GM21717 (cell line): ENCODE measurements around the gene SIX6.
A peak's percentile ranks its signal among the peaks of the same experiment; 100 is the strongest.

ENCODE experiments used
- ATAC-seq: cut with Tn5 transposase; IDR thresholded peaks from one replicate; pipeline ENCODE4 v1.9.1; 2021; ENCODE audit warnings: mild to moderate bottlenecking, moderate library complexity; ENCODE audit not compliant: unreplicated experiment

SIX6 gene

DNA sequence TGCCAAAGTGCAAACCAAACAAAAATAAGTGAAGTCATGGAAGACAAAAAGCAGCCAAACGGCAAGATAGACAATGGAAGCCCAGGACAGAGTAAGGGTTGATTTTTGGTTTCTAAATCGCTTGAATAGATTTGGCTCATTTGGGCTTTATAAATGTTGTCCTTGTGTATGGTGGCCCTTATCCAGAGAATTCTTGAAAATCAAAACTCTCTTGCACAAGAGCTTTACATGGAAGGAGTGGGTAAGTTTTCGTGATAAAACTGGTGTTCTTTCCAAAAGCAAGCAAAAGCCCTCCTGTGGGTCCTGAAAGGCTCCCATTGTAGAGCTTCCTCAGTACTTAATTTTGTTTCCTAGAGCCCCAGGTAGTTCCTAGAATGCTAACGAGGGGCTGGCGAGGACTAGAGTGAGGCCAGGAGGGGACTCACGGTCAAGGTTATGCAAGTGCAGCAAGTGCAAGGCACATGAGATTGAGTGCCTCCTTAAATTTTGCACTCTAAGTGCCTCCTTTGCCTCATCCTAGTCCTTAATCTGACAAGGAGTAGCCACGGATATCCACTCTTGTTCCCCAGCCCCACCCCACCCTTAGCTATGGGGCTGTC is 4.1 kb downstream of the SIX6 start:
- no peak for ATAC-seq

DNA sequence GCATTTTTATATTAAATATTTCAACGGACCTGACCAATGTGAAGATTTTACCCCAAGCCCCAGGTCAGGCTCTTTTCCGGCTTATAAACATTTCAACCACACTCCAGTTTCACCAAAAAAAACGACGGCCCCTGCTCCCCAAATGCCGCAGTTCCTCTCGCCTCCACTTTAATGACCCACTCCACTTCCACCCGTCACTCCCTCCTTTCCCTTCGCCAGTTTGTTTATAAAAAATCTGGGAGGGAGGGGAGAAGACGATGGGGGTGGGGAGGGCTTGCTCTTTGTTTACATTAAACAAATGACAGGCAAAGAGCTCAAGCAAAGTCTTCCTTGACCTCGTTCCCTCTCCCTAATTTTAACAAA is 5.4 kb downstream of the SIX6 start:
- no peak for ATAC-seq

DNA sequence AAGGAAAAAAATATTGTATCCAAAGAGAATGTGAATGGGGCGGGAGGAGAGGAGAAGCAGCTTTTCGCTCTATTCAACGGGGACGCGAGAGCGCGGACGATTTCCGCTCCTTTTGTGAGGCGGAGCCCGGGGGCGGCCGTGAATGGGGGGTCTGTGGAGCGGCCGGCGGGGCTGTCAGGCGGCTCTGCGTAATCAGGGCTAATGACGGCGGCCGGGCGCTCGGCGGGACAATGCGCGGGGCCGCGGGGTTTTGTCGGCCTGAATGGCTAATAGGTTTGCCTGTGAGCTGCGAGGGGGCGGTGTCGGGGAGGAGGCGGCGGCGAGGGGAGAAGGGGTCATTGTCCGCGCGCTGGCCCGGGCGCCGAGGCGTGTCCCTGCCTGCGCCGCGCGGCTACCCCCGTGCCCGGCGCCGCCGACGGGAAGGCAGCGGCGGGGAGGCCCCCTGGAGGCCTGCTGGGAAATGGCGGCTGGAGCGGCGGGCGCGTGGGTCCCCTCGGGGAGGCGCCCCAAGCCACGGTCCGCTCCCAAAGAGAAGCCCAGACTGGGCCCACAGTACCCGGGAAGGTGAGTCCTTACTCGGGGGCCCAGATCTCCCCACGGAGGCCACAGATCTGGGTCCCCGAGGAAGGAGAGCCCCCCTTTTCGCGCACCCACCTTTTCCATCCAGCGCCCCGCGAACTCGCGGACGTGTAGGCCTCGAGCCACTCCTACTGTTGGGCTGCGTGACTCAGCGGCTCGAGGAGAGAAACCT is 6.0 kb downstream of the SIX6 start:
- ATAC-seq: no peak

DNA sequence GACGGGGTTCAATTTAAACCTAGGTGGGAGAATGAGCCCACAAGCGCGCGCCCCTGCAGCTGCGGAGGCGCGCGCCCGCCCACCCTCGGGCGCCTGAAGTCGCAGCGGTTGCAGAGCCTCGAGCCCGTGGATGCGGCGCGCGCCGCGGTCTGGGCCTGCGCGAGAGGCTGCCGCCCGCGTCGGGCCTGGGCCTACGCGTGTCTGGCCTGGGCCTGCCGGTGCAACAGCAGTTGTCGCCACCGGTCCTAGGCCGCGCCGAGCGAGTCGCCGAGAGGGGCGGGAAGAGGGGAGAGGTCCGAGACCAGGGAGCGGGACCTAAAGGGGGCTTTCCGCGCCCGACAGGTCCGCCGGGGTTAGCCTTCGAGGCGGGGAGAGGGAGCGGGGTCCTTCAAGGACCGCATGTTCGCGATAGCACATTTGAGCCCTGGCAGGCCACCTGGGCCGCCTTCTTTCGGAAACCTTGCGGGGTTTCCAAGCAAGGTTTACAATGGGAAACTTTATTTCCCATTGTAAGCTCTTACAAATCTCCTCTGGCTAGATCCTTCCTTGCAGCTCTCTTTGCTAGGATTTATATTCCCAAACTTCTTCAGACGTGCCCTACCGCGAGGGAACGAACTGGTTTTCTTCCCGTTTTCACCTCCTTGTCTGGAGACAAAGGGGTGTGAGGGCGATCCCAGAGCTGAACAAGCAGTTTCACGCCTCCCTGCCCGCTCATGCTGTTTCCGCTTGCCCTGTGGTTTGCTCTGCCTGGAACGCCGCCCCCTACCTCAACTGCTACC is 6.8 kb downstream of the SIX6 start:
- no peak for ATAC-seq

DNA sequence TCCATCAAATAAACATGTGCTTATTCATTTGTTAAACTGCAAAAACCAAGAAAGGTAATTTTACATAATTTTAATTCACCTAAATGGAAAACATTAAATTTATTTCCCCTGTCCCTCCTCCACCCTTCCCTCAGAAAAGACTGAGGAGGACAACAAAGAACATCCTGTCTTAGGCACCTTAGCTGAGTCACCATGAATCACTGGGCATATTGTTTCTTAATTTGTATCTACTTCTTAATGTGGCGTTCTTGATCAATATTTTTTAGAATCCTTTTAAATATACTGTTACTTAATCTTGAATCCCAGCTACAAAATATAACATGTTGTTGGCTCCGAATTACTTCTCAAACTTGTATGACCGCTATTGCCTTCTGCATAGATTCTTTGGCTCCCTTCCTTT is 23.5 kb downstream of the SIX6 start:
- no peak for ATAC-seq

DNA sequence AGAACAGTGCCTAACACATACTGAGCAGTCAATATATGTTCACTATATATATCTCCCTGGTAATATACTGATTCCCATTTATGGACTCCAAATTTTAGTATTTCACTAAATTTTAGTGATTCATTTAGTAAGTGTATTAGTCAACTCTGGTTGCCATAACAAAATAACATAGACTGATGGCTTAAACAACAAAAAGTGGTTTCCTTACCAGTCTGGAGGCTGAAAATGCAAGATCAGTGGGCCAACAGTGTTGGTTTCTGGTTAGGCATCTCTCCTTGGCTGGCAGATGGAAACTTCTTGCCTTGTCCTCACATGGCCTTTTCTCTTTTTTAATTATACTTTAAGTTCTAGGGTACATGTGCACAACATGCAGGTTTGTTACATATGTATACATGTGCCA is 28.7 kb downstream of the SIX6 start:
- no peak for ATAC-seq

DNA sequence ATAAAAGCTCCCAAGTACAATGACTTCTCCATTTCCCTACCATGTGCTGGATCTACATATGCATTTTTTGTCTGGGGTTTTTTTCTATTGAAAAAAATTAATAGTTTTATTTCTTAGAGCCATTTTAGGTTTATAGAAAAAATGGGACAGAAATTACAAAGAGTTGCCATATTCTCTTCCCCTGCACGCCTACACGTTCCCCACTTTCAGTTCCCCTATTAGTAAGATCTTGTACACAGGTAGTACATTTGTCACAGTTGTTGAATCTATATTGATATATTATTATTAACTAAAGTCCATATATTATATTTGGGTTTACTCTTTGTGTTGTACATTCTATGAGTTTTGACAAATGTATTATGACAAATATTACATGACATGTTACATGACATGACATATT is 35.7 kb downstream of the SIX6 start:
- ATAC-seq: no peak

DNA sequence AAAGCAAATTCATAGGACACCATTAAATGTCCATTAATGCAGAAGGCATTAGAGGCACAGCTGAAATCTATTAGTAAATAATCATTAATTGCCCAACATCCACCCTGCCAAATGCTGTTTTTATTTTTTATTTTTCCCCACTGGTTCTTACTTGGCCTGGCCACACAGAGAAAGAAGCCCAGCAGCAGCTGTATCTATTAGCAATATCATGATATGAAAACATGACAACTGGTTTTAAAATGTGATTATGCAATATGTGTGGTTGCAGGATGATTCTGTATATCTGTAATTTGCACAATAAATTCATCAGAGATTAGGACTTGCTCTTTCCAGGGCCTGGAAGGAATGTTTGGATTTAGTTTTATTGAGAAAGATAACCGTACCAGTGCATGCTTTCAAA is 44.9 kb downstream of the SIX6 start:
- no peak for ATAC-seq

DNA sequence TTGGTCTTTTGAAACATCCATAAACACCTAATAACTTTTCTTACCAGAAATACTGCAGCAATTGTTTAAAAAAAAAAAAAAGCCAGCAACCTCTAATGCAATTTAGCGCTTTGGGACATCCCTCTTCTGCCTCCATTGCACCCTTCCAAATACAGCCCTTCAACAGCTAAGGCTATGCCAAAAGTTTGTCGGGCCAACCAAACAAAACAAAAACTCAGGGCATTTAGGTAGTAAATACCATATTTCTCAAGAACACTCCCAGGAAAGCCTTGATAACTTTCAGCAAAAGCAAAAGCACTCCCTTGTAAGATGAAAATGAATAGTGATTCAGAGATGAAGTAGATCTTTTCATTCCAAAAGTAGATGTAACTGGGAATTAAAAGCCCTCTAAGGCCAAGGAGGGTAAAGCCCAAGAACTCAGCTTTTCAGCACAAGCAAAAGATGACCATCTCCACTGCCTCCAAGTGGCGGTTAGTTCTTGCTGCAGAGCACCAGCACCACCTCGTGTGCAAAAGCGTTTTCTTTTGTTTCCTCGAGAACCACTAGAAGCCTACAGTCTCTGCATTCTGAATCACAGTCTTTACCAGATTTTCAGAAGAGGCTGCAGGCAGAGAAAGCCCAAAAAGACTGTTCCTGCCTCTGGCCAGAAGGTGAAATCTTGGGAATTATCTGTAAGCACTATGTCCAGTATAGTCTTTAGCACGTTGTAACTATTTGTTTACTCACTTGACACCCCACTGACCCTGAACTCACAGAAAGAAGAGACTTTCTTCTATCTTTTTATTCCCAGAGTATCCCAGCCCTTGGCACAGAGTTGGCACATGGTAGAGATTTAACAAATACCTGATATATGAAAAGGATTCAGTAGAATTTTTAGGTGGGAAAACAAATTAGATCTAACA is 53.1 kb downstream of the SIX6 start:
- ATAC-seq: peak; percentile 68
